HepG2 (cell line): Measurements from ENCODE around the gene CAMTA1. TPM values are rescaled to one million over a fixed set of nuclear protein-coding genes. Genes with fewer than 3 reads are reported as not detected.

Experiments
- ATAC-seq: fragments of 200-7000 bp; cut with Tn5 transposase; 3 replicates; pipeline ENCODE4 v1.9.1; 2020; ENCODE audit warnings: mild to moderate bottlenecking, moderate library complexity
- BruUV-seq: library from RNA; stranded (reverse); fragments of 400-500 nt; replicated peaks from 2 replicates; lab custom pipeline; 2021; lab: Mats Ljungman, UMichigan
- CTCF ChIA-PET: fragments of 300-600 bp; formaldehyde crosslinking; extraction: SDS; loops from one replicate; lab custom pipeline; 2021; ENCODE audit warnings: low total read pairs, inconsistent platforms, low intra/inter-chr PET ratio; lab: Yijun Ruan, JAX
- POLR2A ChIA-PET: fragments of 350-600 bp; sonication (Branson Sonifier 250); formaldehyde crosslinking; loops from one replicate; lab custom pipeline; 2020; ENCODE audit warnings: antibody characterized with exemption, inconsistent platforms; lab: Yijun Ruan, JAX
- DNase-seq: peaks from one replicate; pipeline ENCODE4 v3.0.0-alpha.2; 2015; ENCODE audit warnings: low spot score
- FAIRE-seq: peaks from 3 replicates; lab custom pipeline; 2011; peaks lifted over from hg19 to GRCh38; lab: Jason Lieb, UNC
- H2AFZ ChIP-seq: one replicate; pipeline ENCODE4 v1.6.1; 2011; ENCODE audit warnings: low read length, inconsistent platforms
- H3K27ac ChIP-seq: fragments of 300-600 bp; 3 replicates; pipeline ENCODE4 v1.8.0; 2011; ENCODE audit warnings: mixed run types, mild to moderate bottlenecking, mixed read lengths, low read length, inconsistent platforms; ENCODE audit not compliant: insufficient read depth; ENCODE audit errors: extremely low read length
- H3K27me3 ChIP-seq, 2 experiments: fragments of 200-600 bp in 1 of 2; 2 replicates in 1 of 2; 3 replicates in 1 of 2; pipeline versions ENCODE4 v1.6.0 to v1.8.0; 2011; ENCODE audit warnings: low read length in 2 of 2, mild to moderate bottlenecking in 2 of 2, moderate library complexity in 2 of 2, inconsistent platforms in 1 of 2; ENCODE audit not compliant: insufficient read depth in 2 of 2, control insufficient read depth in 1 of 2
- H3K36me3 ChIP-seq, 2 experiments: fragments of 200-600 bp in 1 of 2; replicated peaks in 1 of 2; 2 replicates in 1 of 2; 3 replicates in 1 of 2; pipeline versions ENCODE4 v1.5.1 to v1.8.0; 2011; ENCODE audit warnings: low read length in 2 of 2, inconsistent platforms in 1 of 2; ENCODE audit not compliant: insufficient read depth in 2 of 2, control insufficient read depth in 1 of 2
- H3K4me1 ChIP-seq: 2 replicates; pipeline ENCODE4 v1.5.1; 2012; ENCODE audit warnings: low read length, inconsistent platforms; ENCODE audit not compliant: insufficient read depth
- H3K4me2 ChIP-seq: 2 replicates; pipeline ENCODE4 v1.6.0; 2011; ENCODE audit warnings: low read depth, low read length, inconsistent platforms
- H3K4me3 ChIP-seq, 3 experiments: fragments of 200-600 bp in 1 of 3; sonication (generic), shearing (Covaris generic) in 1 of 3; replicated peaks in 1 of 3; 2 replicates each; pipeline ENCODE4 v1.5.1; 2011 to 2016; ENCODE audit warnings: low read length in 3 of 3, inconsistent platforms in 2 of 3, low read depth in 2 of 3, mild to moderate bottlenecking in 2 of 3, control low read depth in 1 of 3, mixed read lengths in 1 of 3; ENCODE audit not compliant: insufficient read depth in 1 of 3
- H3K79me2 ChIP-seq: one replicate; pipeline ENCODE4 v1.6.1; 2011; ENCODE audit warnings: low read length, inconsistent platforms; ENCODE audit not compliant: insufficient read depth
- H3K9ac ChIP-seq: 2 replicates; pipeline ENCODE4 v1.6.0; 2011; ENCODE audit warnings: mild to moderate bottlenecking, low read depth, low read length, inconsistent platforms; ENCODE audit not compliant: insufficient read depth
- H3K9me3 ChIP-seq: 2 replicates; pipeline ENCODE4 v1.5.1; 2012; ENCODE audit warnings: mild to moderate bottlenecking, low read length
- H4K20me1 ChIP-seq: 2 replicates; pipeline ENCODE4 v1.6.0; 2011; ENCODE audit warnings: inconsistent platforms, mild to moderate bottlenecking, low read length, moderate library complexity; ENCODE audit not compliant: insufficient read depth
- ATF7 ChIP-seq, 2 experiments: fragments of 450-650 bp in 1 of 2; sonication (generic) in 1 of 2; formaldehyde crosslinking in 1 of 2; IDR thresholded peaks; 2 replicates each; pipeline versions ENCODE4 v1.4.0 to v1.6.1; 2016 to 2020; ENCODE audit warnings: antibody characterized with exemption in 1 of 2, mild to moderate bottlenecking in 1 of 2, missing genetic modification reagents in 1 of 2
- DPF2 ChIP-seq: sonication (generic); formaldehyde crosslinking; IDR thresholded peaks from 2 replicates; pipeline ENCODE4 v1.4.0; 2020; ENCODE audit warnings: mild to moderate bottlenecking, low read depth, missing genetic modification reagents, borderline replicate concordance
- JUN ChIP-seq: sonication (generic); formaldehyde crosslinking; IDR thresholded peaks from 2 replicates; pipeline ENCODE4 v1.4.0; 2020; ENCODE audit warnings: mild to moderate bottlenecking, missing genetic modification reagents
- KLF15 ChIP-seq: sonication (generic); formaldehyde crosslinking; IDR thresholded peaks from 2 replicates; pipeline ENCODE4 v1.8.1; 2023; ENCODE audit warnings: borderline replicate concordance, mild to moderate bottlenecking, inconsistent platforms, missing genetic modification reagents, mixed read lengths
- NRL ChIP-seq: sonication (generic); formaldehyde crosslinking; IDR thresholded peaks from 2 replicates; pipeline ENCODE4 v1.5.0; 2020; ENCODE audit warnings: missing genetic modification reagents, mild to moderate bottlenecking, moderate library complexity, borderline replicate concordance
- PTBP1 ChIP-seq: fragments of 200-400 bp; formaldehyde crosslinking; IDR thresholded peaks from 2 replicates; pipeline ENCODE4 v1.6.1; 2018; ENCODE audit warnings: low read length, low read depth; ENCODE audit not compliant: poor library complexity, severe bottlenecking
- RFX3 ChIP-seq: IDR thresholded peaks from 2 replicates; pipeline ENCODE4 v1.6.1; 2016; ENCODE audit warnings: missing biosample characterization, missing genetic modification reagents
- TEAD2 ChIP-seq: sonication (generic); formaldehyde crosslinking; IDR thresholded peaks from 2 replicates; pipeline ENCODE4 v1.9.0; 2021; ENCODE audit warnings: missing genetic modification reagents
- ZFAT ChIP-seq: sonication (generic); formaldehyde crosslinking; conservative IDR thresholded peaks from 2 replicates; pipeline ENCODE4 v1.8.1; 2023; ENCODE audit warnings: missing genetic modification reagents, inconsistent platforms
- ZKSCAN5 ChIP-seq: sonication (generic); formaldehyde crosslinking; IDR thresholded peaks from 2 replicates; pipeline ENCODE4 v1.5.1; 2020; ENCODE audit warnings: mild to moderate bottlenecking, missing genetic modification reagents
- ZNF619 ChIP-seq: sonication (generic); formaldehyde crosslinking; IDR thresholded peaks from 2 replicates; pipeline ENCODE4 v1.4.0; 2020; ENCODE audit warnings: mild to moderate bottlenecking, missing genetic modification reagents
- WGBS: methylation state at CpG from one replicate; pipeline ENCODE4 v1.1.6; 2017; ENCODE audit warnings: low lambda C conversion rate; 5-methylcytosine and 5-hydroxymethylcytosine counted together
- in situ Hi-C: cut with HindIII; loops from 2 replicates; pipeline ENCODE4 v1.10.0; 2017; ENCODE audit warnings: low pct_unique_long_range_greater_than_20kb; ENCODE audit not compliant: extremely low pct_ligation_motif_present
- intact Hi-C: fragments of 100-400 bp; cut with micrococcal nuclease; formaldehyde crosslinking; loops from one replicate; pipeline ENCODE4 v1.10.0; 2022; ENCODE audit not compliant: unreplicated experiment
- polyA plus RNA-seq, 8 experiments: library from polyadenylated mRNA; depleted of rRNA in 3 of 8; stranded (reverse) in 7 of 8; unstranded in 1 of 8; fragments of >200 nt; fragmentation: Illumina TruSeq in 4 of 8; extraction: Trizol in 4 of 8; gene quantifications; 2 replicates each; pipeline versions ENCODE4 v1.2.1 to v1.2.3, GENCODE V29; 2011 to 2016; ENCODE audit warnings: low read depth in 4 of 8, missing spikeins in 1 of 8, mixed read lengths in 1 of 8; ENCODE audit not compliant: insufficient read depth in 1 of 8
- total RNA-seq, 5 experiments: library from RNA; depleted of rRNA; stranded (reverse); fragments of >200 nt; fragmentation: Illumina TruSeq; extraction: Trizol; gene quantifications; 2 replicates each; pipeline ENCODE4 v1.2.3, GENCODE V29; 2016; ENCODE audit warnings: low read depth in 1 of 5
- TF ChIP-seq, protein P1 (sequence below): sonication (generic); formaldehyde crosslinking; IDR thresholded peaks from 2 replicates; pipeline ENCODE4 v1.4.0; 2020; ENCODE audit warnings: missing genetic modification reagents, borderline replicate concordance
- TF ChIP-seq, protein P2 (sequence below): sonication (generic); formaldehyde crosslinking; IDR thresholded peaks from 2 replicates; pipeline ENCODE4 v1.5.0; 2020; ENCODE audit warnings: mild to moderate bottlenecking, missing genetic modification reagents, borderline replicate concordance

CAMTA1 gene
- total and polyA plus RNA-seq, 2 of the 13 experiments (the other 11 are each of a cell fraction or from before 2014, with no cell fraction given), result 25.0 to 36.4 TPM

DNA sequence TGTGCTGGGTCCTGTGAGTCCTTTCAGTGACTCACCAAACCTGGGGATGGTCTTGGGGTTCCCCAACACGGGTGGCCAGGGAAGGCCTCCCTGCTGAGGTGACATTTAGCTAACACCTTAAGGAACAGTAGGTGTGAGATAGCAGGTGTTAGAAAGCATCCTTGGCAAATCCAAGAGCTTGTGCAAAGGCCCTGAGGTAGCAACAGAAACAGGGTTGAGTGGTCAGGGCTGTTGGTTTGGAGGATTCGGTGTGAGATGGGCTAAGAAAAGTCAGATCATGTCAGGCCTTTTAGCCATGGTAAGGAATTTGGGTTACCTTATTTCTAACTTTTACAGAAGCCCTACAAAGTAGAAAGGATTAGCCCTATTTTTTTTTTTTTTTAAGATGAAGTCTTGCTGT lies 343.0 kb downstream of the CAMTA1 start:
- no peak overlapping the region for H3K4me3 ChIP-seq
- in situ Hi-C loops, result no loop called here
- TF ChIP-seq TEAD2 (CRISPR knock-in tag) (no peak), ZKSCAN5 (CRISPR knock-in tag) (no peak), ZNF619 (CRISPR knock-in tag) (no peak), ATF7 (IDR thresholded peaks at IDR 0.05) (no peak), ATF7 (CRISPR knock-in tag; IDR thresholded peaks at IDR 0.05) (no peak), ZFAT (no peak), KLF15 (CRISPR knock-in tag) (no peak), NRL (CRISPR knock-in tag) (no peak), JUN (CRISPR knock-in tag) (no peak), DPF2 (CRISPR knock-in tag) (no peak), RFX3 (CRISPR knock-in tag) (no peak), PTBP1 (no peak)
- TF ChIP-seq, protein P1, sequence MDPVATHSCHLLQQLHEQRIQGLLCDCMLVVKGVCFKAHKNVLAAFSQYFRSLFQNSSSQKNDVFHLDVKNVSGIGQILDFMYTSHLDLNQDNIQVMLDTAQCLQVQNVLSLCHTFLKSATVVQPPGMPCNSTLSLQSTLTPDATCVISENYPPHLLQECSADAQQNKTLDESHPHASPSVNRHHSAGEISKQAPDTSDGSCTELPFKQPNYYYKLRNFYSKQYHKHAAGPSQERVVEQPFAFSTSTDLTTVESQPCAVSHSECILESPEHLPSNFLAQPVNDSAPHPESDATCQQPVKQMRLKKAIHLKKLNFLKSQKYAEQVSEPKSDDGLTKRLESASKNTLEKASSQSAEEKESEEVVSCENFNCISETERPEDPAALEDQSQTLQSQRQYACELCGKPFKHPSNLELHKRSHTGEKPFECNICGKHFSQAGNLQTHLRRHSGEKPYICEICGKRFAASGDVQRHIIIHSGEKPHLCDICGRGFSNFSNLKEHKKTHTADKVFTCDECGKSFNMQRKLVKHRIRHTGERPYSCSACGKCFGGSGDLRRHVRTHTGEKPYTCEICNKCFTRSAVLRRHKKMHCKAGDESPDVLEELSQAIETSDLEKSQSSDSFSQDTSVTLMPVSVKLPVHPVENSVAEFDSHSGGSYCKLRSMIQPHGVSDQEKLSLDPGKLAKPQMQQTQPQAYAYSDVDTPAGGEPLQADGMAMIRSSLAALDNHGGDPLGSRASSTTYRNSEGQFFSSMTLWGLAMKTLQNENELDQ (CRISPR knock-in tag), result no peak
- TF ChIP-seq, protein P2, sequence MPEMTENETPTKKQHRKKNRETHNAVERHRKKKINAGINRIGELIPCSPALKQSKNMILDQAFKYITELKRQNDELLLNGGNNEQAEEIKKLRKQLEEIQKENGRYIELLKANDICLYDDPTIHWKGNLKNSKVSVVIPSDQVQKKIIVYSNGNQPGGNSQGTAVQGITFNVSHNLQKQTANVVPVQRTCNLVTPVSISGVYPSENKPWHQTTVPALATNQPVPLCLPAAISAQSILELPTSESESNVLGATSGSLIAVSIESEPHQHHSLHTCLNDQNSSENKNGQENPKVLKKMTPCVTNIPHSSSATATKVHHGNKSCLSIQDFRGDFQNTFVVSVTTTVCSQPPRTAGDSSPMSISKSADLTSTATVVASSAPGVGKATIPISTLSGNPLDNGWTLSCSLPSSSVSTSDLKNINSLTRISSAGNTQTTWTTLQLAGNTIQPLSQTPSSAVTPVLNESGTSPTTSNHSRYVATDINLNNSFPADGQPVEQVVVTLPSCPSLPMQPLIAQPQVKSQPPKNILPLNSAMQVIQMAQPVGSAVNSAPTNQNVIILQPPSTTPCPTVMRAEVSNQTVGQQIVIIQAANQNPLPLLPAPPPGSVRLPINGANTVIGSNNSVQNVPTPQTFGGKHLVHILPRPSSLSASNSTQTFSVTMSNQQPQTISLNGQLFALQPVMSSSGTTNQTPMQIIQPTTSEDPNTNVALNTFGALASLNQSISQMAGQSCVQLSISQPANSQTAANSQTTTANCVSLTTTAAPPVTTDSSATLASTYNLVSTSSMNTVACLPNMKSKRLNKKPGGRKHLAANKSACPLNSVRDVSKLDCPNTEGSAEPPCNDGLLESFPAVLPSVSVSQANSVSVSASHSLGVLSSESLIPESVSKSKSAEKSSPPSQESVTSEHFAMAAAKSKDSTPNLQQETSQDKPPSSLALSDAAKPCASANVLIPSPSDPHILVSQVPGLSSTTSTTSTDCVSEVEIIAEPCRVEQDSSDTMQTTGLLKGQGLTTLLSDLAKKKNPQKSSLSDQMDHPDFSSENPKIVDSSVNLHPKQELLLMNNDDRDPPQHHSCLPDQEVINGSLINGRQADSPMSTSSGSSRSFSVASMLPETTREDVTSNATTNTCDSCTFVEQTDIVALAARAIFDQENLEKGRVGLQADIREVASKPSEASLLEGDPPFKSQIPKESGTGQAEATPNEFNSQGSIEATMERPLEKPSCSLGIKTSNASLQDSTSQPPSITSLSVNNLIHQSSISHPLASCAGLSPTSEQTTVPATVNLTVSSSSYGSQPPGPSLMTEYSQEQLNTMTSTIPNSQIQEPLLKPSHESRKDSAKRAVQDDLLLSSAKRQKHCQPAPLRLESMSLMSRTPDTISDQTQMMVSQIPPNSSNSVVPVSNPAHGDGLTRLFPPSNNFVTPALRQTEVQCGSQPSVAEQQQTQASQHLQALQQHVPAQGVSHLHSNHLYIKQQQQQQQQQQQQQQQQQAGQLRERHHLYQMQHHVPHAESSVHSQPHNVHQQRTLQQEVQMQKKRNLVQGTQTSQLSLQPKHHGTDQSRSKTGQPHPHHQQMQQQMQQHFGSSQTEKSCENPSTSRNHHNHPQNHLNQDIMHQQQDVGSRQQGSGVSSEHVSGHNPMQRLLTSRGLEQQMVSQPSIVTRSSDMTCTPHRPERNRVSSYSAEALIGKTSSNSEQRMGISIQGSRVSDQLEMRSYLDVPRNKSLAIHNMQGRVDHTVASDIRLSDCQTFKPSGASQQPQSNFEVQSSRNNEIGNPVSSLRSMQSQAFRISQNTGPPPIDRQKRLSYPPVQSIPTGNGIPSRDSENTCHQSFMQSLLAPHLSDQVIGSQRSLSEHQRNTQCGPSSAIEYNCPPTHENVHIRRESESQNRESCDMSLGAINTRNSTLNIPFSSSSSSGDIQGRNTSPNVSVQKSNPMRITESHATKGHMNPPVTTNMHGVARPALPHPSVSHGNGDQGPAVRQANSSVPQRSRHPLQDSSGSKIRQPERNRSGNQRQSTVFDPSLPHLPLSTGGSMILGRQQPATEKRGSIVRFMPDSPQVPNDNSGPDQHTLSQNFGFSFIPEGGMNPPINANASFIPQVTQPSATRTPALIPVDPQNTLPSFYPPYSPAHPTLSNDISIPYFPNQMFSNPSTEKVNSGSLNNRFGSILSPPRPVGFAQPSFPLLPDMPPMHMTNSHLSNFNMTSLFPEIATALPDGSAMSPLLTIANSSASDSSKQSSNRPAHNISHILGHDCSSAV (CRISPR knock-in tag), result no peak
- H3K36me3 ChIP-seq, result no peaks in the 10 kb centered on the region
- no peaks in the 10 kb centered on the region for H3K9me3 ChIP-seq
- FAIRE-seq (no peak), ATAC-seq (no peak), DNase-seq (no peak)
- no TSS peak for BruUV-seq
- no peak overlapping the region for H3K27ac ChIP-seq
- CTCF ChIA-PET, result no interaction called here
- intact Hi-C loops, result no loop called here
- H3K9ac ChIP-seq, result no peak overlapping the region
- H4K20me1 ChIP-seq, result no peaks in the 10 kb centered on the region
- H2AFZ ChIP-seq, result no peak overlapping the region
- H3K27me3 ChIP-seq, result peaks cover 2 to 4% of the 10 kb centered on the region in 2 experiments; a peak in 2 of 5 replicates
- H3K4me1 ChIP-seq, result no peaks in the 10 kb centered on the region
- no peaks in the 10 kb centered on the region for H3K79me2 ChIP-seq
- no peak overlapping the region for H3K4me2 ChIP-seq
- POLR2A ChIA-PET, result no interaction called here
- 33% methylated on average over 2 of the region's 2 CpGs for WGBS
